Measurements from ENCODE around the gene UBA6.

DNA sequence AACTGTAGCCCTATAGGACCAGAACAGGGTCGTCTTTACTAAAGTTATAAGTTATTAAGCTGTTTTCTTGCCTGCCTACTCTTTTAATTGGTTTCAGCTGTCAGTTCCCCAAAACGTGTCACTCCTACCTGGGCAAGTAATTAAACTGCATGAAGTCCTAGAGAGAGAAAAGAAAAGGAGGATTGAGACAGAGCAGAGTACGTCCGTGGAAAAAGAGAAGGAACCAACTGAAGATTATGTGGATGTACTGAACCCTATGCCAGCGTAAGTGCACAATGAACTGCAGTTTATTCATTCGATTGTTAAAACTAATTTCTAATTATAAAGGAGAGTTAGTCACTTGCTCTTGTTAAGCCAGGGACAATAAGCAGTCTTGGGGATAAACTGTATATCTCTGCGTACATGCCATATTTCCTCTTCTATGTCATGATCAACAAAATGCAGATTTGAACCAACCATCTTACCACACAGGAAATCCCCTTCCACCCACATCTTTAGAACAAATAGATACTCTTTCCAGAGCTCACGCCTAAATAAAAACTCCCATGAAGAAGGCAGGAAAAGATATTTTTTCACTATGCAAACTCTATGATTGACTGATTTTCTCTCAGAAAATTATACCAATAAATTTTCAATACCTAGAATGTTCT lies 119.6 kb downstream of the UBA6 start:
- TF ChIP-seq POLR2A (IDR thresholded peaks at IDR 0.05): no peak
- TF ChIP-seq, protein P1, sequence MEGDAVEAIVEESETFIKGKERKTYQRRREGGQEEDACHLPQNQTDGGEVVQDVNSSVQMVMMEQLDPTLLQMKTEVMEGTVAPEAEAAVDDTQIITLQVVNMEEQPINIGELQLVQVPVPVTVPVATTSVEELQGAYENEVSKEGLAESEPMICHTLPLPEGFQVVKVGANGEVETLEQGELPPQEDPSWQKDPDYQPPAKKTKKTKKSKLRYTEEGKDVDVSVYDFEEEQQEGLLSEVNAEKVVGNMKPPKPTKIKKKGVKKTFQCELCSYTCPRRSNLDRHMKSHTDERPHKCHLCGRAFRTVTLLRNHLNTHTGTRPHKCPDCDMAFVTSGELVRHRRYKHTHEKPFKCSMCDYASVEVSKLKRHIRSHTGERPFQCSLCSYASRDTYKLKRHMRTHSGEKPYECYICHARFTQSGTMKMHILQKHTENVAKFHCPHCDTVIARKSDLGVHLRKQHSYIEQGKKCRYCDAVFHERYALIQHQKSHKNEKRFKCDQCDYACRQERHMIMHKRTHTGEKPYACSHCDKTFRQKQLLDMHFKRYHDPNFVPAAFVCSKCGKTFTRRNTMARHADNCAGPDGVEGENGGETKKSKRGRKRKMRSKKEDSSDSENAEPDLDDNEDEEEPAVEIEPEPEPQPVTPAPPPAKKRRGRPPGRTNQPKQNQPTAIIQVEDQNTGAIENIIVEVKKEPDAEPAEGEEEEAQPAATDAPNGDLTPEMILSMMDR (IDR thresholded peaks at IDR 0.05): no peak
